Endometrium (tissue), 2 donors: ENCODE measurements around the gene IQCF5.
"Not testable (repeated sequence)": the region's sequence is repeated elsewhere in the genome, so short reads cannot be mapped to it uniquely, and the experiment has no call there.

ENCODE experiments used
- FAIRE-seq: peaks from 2 replicates; lab custom pipeline; 2012; peaks lifted over from hg19 to GRCh38; lab: Jason Lieb, UNC
- donor health status: control.
- donor health status: control.

The IQCF5 gene

GRCh38 chr3:51868896-51869295, 6.5 kb downstream of the IQCF5 start:
- not testable (repeated sequence) for FAIRE-seq

- FAIRE-seq, result no peak
These were observed 12.5 kb downstream of the IQCF5 start for GRCh38 chr3:51862886-51863285.

- FAIRE-seq, result no peak
These were observed 14.4 kb downstream of the IQCF5 start, which contains the start of gene IQCF2 for GRCh38 chr3:51860703-51861665. TSS of gene IQCF2 (plus strand) at chr3:51861615. CDS start at chr3:51861667, 52 bp downstream.

- FAIRE-seq, result not testable (repeated sequence)
These were observed 20.0 kb downstream of the IQCF5 start for GRCh38 chr3:51855411-51855810.

- no peak for FAIRE-seq
These were observed 30.3 kb downstream of the IQCF5 start for GRCh38 chr3:51845129-51845528.

- no peak for FAIRE-seq
These were observed 38.8 kb downstream of the IQCF5 start for GRCh38 chr3:51836606-51837005.

GRCh38 chr3:51830836-51831385, 44.5 kb downstream of the IQCF5 start:
- FAIRE-seq, result no peak

- FAIRE-seq, result no peak
These were observed 45.1 kb downstream of the IQCF5 start for GRCh38 chr3:51830345-51830744.

GRCh38 chr3:51828297-51828696, 47.1 kb downstream of the IQCF5 start:
- no peak for FAIRE-seq
